Left renal cortex interstitium (tissue), 4 donors: ENCODE measurements around the gene FRAT2. TPM values are rescaled to one million over a fixed set of nuclear protein-coding genes. Genes with fewer than 3 reads are reported as not detected.
"Not testable (repeated sequence)": the region's sequence is repeated elsewhere in the genome, so short reads cannot be mapped to it uniquely, and the experiment has no call there.

Experiments
- DNase-seq, 4 donors: peaks; one replicate each; pipeline ENCODE4 v3.0.0-alpha.2; 2013; ENCODE audit warnings: low read depth in 4 of 4, low spot score in 2 of 4, missing footprints in 1 of 4
- polyA plus RNA-seq, 4 donors: library from polyadenylated mRNA; unstranded; fragments of 120-200 nt; gene quantifications; one replicate each; pipeline ENCODE4 v1.2.1, GENCODE V29; 2013; ENCODE audit not compliant: insufficient read length in 4 of 4

The FRAT2 gene
- polyA plus RNA-seq, 4 donors, result 11.0 to 15.7 (median 12.7) TPM

DNA sequence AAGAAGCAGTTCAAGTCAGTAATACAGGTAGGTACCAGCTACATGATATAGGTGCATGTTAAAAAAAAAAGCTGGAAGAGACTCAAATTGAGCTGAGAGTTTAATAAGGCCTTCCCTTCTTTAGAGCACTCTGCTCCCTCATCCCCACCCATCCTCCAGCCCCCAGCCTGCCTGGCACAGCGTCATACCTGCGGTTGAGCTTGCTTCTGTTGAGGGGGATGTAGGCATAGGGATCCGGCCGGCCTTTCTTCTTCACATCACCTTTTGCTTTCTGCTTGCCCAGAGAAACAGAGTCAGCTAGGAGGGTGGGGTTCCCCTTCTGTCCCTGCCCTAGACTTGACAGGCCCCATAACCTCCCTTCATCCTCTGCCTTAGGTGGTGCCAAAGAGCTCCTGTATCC is 23.8 kb upstream of the FRAT2 start:
- no peak for DNase-seq

DNA sequence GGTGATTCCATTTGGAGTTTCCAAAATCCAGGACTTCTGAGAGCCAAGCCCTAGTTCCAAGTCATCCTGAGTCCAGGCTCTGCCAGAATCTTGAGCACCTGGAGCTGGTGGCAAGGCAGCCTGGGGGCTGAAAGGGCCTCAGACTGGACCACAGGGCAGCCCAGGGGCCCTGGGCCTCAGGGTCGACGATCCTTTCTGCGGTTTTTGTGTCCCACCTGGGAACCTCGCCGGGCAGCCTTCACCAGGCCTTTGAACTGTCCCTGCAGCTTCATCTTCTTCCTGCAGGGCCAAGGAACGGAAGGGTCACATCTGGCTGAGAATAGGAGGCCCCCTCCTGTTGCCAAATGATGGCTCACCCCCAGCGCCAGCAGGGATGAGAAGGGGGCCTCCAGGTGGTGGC is 22.4 kb upstream of the FRAT2 start:
- DNase-seq, result no peak

DNA sequence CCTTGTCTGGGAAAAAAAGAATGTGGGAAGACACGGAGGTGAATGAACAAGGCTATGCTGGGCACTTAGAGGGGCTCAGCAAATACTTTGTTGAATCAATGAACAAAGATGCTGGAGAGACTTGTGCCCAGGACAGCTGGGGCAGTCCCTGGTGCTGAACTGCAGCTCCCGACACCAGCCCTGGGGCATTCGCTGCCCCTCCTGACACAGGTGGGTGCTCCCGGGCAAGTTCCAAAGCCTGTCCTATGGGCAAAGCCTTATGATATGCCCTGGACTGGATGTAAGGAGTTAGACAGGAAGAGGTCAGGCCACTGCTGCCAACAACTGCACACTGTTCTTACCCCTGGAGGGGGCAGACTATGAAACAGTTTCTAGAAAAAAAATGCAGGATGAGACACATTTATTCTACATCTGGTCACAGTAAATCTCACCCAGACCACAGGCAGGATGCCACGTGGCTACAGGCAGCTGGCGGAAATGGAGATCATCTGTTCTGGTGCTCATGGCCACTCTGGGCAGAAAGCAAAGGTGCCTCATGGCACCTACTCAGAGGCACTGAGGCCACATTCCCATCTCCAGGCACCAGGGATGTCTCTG is 21.9 kb upstream of the FRAT2 start:
- no peak for DNase-seq

DNA sequence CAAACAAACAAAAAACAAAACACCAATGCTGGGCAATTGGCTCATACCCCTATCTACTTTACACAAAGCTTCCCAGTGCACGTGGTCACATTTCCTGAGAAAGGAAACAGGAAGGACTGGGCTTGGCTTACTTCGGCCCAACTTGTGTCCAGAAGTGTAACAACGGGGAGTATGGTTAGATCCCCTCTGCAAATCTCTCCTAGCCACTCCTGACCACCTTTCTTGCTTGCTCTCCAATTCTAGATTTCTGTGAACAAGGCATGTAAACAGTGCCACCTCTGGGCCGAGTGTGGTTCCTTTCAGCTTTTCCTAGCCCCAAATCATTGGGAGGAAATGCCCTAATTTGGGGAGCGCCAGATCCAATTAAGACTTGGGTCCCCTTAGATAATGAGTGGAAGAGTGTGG is 21.0 kb upstream of the FRAT2 start:
- no peak for DNase-seq

DNA sequence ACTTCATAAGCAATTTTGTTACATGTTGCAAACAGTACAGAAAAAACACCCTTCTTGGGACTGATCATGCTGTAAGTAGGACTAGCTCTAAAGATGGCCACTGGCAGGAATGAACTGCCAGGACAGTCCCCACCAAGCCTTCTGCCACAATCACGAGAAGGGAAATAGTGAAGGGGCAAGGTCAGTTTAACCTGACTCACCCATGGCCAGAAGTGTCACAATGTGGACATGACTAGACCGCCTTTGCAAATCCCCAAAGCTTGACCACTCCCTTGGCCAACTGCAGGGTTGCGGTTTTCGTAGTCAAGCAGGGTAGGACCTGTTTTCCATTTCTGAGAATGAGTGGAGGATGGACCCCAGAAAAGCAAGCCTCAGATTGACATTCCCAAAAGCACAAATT is 19.4 kb upstream of the FRAT2 start:
- no peak for DNase-seq

DNA sequence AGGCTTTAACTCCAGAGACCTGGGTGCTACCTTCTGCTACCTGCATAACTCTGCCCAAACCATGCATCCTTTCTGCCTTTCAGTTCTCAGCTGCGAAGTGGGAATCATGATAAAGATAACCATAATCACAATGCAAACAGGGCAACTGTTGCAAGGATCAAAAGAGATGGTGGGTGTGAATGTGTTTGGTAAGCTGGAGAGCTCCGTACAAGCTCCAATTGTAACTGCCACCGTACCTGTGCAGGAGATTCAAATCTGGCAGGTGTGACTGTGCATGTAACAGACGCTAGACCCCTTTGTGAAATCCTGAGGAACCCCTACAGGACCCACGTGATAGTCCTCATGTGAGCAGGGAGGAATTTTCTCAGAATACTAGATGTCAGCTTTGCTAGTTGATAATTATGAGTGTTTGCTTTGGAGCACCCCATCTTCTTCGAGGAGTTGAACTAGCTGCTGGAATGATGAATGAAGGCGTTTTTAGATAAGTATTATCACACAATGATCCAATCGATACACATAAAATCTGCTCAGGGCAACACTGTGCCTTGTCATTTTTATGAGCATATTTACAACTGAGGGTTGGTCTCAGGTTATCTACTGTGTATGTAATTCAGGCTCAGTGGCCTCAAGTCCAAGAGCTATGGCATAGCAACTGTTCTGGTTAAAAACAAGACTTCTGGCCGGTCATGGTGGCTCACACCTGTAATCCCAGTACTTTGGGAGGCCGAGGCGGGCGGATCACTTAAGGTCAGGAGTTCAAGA is 15.4 kb upstream of the FRAT2 start:
- no peak for DNase-seq

DNA sequence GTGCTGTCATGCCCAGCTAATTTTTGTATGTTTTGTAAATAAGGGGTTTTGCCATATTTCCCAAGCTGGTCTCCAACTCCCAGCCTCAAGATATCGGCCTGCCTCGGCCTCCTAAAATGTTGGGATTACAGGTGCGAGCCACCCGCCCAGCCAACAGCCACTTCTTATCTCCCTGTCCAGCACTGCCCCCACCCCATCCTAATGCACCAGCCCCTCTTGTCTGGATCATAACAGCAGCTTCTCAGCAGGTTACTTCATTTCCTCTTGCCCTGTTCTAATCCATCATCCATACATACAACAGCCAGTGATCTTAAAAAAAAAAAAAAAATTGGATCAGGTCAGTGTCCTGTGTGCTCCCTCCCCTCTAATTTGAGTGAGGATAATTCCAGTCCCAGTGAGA is 12.8 kb upstream of the FRAT2 start:
- no peak for DNase-seq

DNA sequence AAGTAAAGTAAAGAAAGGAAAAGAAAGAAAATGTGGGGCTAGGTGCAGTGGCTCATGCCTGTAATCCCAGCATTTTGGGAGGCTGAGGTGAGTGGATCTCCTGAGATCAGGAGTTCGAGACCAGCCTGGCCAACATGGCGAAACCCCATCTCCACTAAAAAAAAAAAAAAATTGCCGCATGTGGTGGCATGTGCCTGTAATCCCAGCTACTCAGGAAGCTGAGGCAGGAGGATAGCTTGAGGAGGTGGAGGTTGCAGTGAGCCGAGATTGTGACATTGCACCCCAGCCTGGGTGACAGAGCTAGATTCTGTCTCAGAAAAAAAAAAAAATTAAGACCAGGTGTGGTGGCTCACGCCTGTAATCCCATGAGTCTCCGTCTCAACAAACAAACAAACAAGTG is 9.1 kb upstream of the FRAT2 start:
- not testable (repeated sequence) for DNase-seq

DNA sequence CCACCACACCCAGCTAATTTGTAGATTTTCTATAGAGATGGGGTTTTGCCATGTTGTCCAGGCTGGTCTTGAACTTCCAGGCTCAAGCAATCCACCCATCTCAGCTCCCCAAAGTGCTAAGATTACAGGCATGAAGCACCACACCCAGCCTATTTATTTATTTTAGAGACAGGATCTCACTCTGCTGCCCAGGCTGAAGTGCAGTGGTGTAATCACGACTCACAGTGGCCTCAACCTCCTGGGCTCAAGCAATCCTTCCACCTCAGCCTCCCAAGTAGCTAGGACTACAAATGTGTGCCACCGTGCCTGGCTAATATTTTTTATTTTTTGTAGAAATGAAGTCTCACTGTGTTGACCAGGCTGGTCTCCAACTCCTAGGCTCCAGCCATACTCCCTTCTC is 6.9 kb upstream of the FRAT2 start:
- DNase-seq, result no peak

DNA sequence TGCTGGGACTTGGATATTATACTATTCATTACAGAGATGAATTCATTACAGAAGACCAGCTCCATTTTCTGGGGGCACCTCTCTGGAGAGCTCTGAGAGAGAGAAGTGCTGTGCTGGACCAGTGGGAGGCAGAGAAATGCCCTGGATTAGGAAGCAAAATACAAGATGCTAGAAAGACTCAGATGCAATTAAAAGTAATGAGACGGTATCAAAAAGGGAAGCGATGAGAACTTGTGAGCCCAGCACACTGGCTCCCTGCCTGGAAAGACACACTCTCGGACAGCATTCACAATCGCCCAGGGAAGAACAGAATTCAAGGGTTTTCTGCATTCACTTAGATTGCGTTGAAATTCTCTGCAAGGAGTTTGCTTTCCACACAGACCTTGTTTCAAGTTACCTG is 3.5 kb upstream of the FRAT2 start:
- DNase-seq, result no peak

DNA sequence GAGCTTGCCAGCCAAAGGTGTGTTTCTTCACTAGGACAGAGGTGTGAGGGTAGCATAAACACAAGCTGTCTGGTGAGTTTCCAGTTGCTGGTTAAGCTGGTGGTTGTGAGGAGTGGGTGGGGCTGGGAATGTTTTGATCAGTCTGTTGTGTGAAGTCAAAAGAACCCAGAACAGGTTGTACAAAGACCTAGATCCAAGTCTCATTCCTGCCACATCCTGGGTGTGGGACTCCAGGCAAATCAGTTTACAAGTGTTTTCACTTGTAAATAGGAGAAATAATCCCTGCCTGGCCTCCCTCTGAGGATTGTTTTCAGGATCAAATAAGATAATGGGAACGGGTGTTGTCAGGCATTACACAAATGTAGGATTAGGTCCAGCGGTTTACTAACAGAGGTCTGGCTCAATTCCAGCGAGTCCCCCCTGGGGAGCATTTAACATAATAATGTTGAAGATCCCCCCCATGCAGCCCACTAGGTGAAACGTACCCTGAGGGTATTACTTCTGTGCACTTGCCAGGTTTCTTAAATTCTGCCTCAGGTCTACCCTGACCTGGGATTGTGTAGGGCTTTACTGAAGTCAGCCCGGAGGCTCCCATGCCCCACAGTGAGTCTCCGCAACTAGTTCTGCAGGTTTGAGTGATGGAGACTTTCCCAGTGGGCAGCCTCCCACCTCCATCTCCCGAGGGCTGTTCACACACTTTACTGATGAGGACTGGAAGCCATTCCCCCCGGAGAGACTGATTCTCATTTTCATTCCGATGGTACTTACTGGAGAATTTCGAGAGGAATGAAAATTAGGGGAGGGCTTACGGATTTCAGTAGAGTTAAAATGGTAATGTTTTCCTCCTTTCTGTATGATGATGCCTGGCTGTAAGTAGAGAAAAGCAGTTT is 2.7 kb upstream of the FRAT2 start:
- DNase-seq, result peak in 1 of 4 donors; percentile 15

DNA sequence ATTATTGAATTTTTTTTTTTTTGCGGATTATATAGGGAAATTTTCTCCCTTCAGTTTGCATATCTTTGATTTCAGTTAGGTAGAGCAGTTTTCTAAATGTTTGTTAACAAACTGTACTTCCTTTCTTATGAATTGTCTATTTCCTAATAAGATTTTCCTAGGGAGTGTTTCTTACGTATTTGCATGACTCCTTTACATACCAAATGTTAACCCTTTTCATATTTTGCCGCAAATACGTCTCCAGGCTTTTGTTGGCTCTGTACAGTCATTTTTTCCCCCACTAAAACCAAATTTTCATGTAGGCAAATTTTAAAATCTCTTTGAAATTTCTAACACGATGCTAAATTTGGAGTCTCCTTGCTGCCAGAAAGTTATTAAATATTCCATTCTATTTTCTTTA is 1.9 kb upstream of the FRAT2 start:
- DNase-seq, result no peak

DNA sequence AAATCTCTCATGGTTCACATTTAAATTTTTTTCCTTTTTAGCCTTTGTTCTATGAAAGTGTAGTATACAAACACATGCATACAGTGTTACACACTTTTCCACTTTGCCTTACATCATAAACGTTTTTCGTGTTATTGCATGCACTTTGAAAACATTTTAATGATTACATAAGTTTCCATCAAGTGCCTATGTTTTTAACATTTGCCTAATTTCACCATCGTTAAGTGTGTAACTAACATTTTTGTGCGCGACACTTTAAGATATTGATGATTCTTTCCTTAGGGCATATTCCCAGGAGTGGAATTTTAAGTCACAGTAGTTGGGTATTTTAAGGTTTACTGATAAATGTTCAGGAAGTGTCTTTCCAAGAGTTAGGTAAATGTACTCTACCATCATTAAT is 1.5 kb upstream of the FRAT2 start:
- no peak for DNase-seq

DNA sequence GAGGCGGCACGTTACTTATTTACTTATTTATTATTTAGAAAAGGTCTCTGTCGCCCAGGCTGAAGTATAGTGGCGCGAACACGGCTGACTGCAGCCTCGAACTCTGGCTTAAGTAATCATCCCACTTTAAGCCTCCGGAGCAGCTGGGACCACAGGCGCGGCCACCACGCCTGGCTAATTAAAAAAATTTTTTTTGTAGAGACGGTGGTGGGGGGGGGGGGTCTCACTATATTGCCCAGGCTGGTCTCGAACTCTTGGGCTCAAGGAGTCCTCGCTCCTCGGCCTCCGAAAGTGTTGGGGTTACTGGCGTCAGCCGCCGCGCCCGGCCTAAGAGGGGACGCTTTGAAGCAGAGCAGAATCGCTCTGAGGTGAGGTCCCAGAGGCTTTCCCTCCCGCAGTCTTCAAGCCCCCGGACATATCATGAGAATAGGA is 675 bp upstream of the FRAT2 start:
- DNase-seq, result no peak

DNA sequence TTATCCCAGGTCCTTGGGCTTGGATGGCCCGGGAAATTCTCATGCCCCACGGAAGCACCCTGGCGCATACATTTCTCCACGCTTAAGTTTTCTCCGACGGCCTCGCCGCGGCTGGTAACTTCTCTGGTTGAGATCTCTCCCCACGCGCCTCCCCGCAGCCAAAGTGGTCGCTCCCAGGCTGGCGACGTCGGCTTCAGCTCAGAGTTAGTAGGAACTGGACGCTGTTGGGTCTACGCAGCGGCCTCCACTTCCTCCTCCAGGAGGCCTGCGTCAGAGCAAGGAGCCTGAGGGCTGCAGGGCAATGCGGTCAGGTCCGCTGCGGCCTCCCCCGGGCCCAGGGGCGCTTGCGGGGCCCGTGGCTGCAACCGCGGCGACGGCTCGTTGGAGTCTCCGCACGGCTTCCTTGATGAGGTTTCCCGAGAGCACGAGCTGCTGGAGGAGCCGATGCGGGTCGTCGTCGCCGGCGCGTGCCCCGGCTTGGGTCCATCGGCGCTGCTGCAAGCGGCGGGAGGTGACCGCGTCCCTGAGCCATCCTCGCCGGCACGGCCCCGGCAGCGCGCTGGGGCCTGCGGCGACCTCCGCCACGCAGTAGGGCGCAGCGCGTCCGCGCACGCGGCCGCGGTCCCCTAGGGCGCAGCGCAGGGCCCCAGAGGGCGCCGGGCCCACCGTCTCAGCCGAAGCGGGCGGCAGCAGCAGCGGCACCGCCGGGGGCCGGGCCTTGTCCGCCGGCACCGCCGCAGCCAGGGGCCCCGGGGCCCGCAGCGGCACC is 744 bp downstream of the FRAT2 start:
- no peak for DNase-seq

DNA sequence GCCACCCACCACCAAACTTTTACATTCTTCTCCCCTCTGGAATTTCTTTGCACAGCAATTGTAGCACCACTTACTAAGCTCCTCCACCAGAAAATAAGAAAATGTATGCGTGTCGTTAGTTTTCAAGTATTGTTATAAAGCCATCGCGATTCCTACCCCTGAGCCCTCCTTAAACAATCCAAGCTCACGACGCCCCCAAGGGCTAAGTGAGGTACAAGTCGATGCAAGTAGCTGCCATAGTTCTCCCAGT is 1.3 kb downstream of the FRAT2 start:
- no peak for DNase-seq

DNA sequence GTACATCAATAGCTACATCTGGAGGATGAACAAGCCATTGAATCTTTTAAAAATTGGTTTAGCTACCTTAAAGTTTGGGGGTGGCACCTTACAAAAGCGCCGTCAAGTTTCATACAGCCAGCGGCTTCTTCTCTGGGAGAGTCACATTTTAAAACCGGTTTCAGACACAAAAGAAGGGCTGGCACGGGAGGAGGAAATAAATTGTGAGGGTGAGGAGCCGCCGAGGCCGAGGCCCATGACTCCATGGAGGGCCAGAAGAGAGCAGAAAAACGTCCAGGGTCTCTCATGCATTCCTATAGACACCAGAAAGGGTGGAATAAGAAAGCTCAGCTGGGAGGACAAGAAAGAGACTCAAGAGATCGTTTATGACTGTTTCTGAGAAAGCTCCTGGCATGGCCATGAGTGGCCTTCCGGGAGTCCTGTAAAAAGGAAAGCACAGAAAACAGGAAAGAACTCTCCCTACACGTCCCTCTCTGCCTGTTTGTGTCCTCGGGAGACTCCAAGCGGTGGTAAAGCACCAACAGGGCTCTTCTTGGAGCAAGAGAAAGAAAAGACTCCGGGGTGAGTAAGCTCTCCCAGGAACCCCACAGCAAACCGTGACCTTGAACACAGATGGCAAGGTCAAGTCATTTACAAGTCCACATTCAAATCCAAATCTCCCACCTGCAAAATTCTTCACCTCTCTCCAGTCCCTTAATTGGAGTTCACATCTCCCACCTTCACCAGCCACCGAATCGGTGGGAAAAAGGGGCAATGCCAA is 1.8 kb downstream of the FRAT2 start:
- peak in 1 of 4 donors; percentile 64 for DNase-seq

DNA sequence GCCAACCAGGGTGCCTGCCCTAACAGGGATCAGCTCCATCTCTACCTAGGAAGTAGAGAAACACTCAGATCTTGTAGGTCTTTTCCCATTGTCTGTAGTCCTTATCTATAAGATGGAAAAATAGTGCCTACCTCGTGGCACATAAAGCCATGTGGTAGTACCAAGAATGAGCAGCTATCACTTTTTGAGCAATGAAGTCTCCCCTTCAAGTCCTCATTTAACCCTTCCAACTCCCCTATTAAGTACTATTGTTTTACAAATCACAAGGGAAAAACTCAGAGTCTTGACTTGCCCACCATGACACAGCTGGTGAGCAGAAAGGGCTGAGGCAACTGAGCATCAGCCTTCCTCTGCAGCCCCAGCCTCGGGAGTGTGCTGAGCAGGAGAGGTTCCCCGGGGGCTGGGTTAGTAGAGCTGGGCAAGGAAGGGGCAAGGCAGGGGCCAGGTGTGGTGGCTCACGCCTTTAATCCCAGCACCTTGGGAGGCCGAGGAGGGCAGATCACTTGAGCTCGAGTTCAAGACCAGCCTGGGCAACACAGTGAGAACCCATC is 3.3 kb downstream of the FRAT2 start:
- no peak for DNase-seq

DNA sequence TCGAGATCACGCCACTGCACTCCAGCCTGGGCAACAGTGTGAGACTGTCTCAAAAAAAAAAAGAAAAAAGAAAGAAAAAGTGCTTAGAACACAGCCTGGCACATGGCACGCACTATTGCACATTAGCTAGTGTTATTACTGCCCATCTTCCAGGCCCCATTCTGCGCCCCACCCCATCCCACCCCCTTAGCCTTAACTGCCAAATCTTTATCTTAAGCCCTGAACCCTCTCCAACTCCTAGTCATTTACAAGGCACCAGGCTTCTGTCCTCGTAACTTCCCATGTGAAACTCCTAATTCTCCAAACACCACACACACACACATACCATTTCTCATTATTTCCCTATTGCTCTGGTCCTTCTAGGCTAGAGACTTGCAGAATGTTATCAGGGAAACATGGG is 4.8 kb downstream of the FRAT2 start:
- no peak for DNase-seq
